MM.1S (cell line): Measurements from ENCODE around the gene CELF2.

Source experiments
- DNase-seq: peaks from one replicate; pipeline ENCODE4 v3.0.0-alpha.2; 2015
- H2AFZ ChIP-seq: fragments of 300-600 bp; sonication (generic); 2 replicates; pipeline ENCODE4 v1.6.0; 2016; ENCODE audit warnings: antibody characterized with exemption, low read length
- H3F3A ChIP-seq: fragments of 300-600 bp; sonication (generic); 2 replicates; pipeline ENCODE4 v1.6.1; 2016; ENCODE audit warnings: mild to moderate bottlenecking, antibody characterized with exemption, low read length, moderate library complexity, mixed read lengths; ENCODE audit not compliant: insufficient read depth
- H3K27ac ChIP-seq: fragments of 300-600 bp; sonication (generic); 2 replicates; pipeline ENCODE4 v1.5.1; 2016; ENCODE audit warnings: mild to moderate bottlenecking, low read length
- H3K27me3 ChIP-seq: fragments of 300-600 bp; sonication (generic); replicated peaks from 2 replicates; pipeline ENCODE4 v1.6.0; 2016; ENCODE audit warnings: low read length; ENCODE audit not compliant: insufficient read depth
- H3K36me3 ChIP-seq: fragments of 300-600 bp; sonication (generic); replicated peaks from 2 replicates; pipeline ENCODE4 v1.6.1; 2016; ENCODE audit warnings: mild to moderate bottlenecking, low read length, mixed read lengths; ENCODE audit not compliant: insufficient read depth
- H3K4me1 ChIP-seq: fragments of 300-600 bp; sonication (generic); 2 replicates; pipeline ENCODE4 v1.6.1; 2016; ENCODE audit warnings: low read length, mixed read lengths
- H3K4me2 ChIP-seq: fragments of 300-600 bp; sonication (generic); 2 replicates; pipeline ENCODE4 v1.6.0; 2016; ENCODE audit warnings: low read depth, low read length
- H3K4me3 ChIP-seq: fragments of 300-600 bp; sonication (generic); 2 replicates; pipeline ENCODE4 v1.5.1; 2016; ENCODE audit warnings: low read length, mixed read lengths
- H3K79me2 ChIP-seq: fragments of 300-600 bp; sonication (generic); 2 replicates; pipeline ENCODE4 v1.6.1; 2016; ENCODE audit warnings: mixed run types, low read length, mixed read lengths
- H3K9ac ChIP-seq: fragments of 300-600 bp; sonication (generic); 2 replicates; pipeline ENCODE4 v1.6.1; 2016; ENCODE audit warnings: low read length, mixed read lengths
- H3K9me2 ChIP-seq: fragments of 300-600 bp; sonication (generic); replicated peaks from 2 replicates; pipeline ENCODE4 v1.6.1; 2016; ENCODE audit warnings: mild to moderate bottlenecking, low read length, mixed read lengths; ENCODE audit not compliant: insufficient read depth
- H3K9me3 ChIP-seq: fragments of 300-600 bp; sonication (generic); replicated peaks from 2 replicates; pipeline ENCODE4 v1.6.1; 2016; ENCODE audit warnings: mild to moderate bottlenecking, low read length, mixed read lengths; ENCODE audit not compliant: insufficient read depth
- H4K20me1 ChIP-seq: fragments of 300-600 bp; sonication (generic); 2 replicates; pipeline ENCODE4 v1.6.1; 2016; ENCODE audit warnings: mild to moderate bottlenecking, low read length, moderate library complexity, mixed read lengths; ENCODE audit not compliant: insufficient read depth
- EZH2 ChIP-seq: fragments of 300-600 bp; sonication (generic); optimal IDR thresholded peaks from 2 replicates; pipeline ENCODE3; 2017; ENCODE audit warnings: low read depth, mild to moderate bottlenecking, antibody characterized with exemption, low read length, mixed read lengths
- EZH2phosphoT487 ChIP-seq: fragments of 300-600 bp; sonication (generic); IDR thresholded peaks from 2 replicates; pipeline ENCODE4 v1.6.1; 2018; ENCODE audit warnings: antibody characterized with exemption, low read length
- TF ChIP-seq, protein P1 (sequence below): fragments of 300-600 bp; sonication (generic); IDR thresholded peaks from 2 replicates; pipeline ENCODE4 v1.5.1; 2016; ENCODE audit warnings: antibody characterized with exemption, low read length, mixed read lengths

The CELF2 gene

DNA sequence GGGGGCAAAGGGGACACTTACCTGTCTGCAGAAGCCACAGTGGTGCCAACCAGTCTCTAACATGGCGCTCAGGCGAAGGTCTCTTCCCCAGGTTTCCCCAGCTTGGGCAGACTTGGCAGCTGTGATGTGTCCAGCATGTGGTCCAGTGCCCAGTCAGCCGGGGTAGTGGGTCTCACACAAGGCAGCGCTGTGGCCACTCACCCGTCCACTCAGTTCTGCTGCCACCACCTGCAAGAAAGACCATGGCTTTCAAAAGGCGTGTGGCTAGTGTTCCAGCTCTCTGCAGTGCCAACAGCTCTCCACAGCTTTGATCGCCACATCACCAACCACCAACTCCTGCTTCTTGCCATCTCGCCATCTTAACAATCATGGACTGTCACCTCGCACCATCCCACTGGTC is 334.1 kb downstream of the CELF2 start:
- no peaks in the 10 kb centered on the region for H3K4me1 ChIP-seq

DNA sequence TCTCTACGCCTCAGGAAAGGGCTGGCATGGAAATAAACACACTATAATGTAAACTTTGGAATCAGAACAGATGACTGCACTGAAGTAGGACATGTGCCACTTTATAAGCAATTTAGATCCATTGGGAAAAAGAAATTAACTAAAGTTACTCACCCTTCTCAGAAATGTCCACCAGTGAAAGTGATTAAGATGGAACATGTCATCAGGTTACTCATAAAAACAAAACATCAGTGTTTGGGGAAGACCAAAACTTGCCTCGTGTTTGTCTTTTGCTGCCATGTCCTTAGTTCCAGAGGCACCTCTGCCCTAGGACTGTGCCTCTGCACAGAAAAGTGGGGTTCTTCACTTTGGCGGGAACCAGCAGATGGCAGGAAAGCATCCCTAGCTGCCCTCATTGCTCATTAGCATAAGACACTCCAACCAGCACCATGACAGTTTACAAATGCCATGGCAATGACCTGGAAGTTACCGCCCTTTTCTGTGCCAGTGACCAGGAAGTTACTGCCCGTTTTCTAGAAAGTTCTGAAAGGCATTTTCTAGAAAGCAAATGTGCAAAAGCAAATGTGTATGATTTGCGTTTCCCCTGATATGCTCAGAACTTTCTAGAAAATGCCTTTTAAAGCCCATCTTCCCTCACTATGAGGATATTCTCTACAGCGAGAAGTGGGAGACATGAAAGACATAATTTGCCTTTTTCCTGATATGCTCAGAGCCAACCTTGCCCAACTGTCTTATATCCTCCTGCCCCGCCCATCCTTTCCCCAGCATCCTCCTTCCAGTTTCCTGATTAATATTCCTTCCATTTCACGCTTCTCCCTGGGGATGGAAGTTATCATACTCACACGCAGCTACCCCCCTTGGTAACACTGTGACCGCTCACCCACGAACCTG is 335.6 kb downstream of the CELF2 start:
- H3F3A ChIP-seq, result no peaks in the 10 kb centered on the region

More for the DNA sequence above, 334.1 kb downstream of the CELF2 start:
- Histone ChIP-seq H3K9ac (no peak overlapping the region), H3K36me3 (no peaks in the 10 kb centered on the region), H3K79me2 (no peaks in the 10 kb centered on the region), H2AFZ (no peak overlapping the region), H3K9me2 (no peaks in the 10 kb centered on the region), H4K20me1 (no peaks in the 10 kb centered on the region), H3K27me3 (no peaks in the 10 kb centered on the region), H3K4me2 (no peak overlapping the region), H3K27ac (no peak overlapping the region), H3K9me3 (no peaks in the 10 kb centered on the region), H3F3A (no peaks in the 10 kb centered on the region), H3K4me3 (no peak overlapping the region)
- no peak for DNase-seq
- TF ChIP-seq EZH2phosphoT487, result no peak
- TF ChIP-seq, protein P1, sequence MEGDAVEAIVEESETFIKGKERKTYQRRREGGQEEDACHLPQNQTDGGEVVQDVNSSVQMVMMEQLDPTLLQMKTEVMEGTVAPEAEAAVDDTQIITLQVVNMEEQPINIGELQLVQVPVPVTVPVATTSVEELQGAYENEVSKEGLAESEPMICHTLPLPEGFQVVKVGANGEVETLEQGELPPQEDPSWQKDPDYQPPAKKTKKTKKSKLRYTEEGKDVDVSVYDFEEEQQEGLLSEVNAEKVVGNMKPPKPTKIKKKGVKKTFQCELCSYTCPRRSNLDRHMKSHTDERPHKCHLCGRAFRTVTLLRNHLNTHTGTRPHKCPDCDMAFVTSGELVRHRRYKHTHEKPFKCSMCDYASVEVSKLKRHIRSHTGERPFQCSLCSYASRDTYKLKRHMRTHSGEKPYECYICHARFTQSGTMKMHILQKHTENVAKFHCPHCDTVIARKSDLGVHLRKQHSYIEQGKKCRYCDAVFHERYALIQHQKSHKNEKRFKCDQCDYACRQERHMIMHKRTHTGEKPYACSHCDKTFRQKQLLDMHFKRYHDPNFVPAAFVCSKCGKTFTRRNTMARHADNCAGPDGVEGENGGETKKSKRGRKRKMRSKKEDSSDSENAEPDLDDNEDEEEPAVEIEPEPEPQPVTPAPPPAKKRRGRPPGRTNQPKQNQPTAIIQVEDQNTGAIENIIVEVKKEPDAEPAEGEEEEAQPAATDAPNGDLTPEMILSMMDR, result no peak
- TF ChIP-seq EZH2, result no peak

DNA sequence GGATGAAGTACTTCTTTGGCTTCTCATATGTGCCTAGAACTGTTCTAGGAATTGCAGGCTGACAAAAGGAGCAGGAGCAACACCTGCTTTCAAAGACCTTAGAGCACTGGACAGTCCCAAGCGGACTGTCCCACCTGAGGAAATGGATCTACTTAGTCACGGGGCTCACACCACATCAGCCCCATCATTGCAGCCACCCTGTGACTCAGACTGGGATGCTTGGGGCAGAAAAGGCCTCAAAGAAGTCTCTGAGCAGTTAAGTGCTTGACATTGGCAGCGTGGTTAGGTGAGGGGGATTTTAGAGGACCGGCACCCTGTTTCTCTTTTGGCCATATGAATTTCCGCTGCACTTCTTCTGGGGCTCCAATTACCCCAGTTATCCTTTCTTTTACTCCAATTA is 337.2 kb downstream of the CELF2 start:
- H3K4me1 ChIP-seq, result no peaks in the 10 kb centered on the region
- TF ChIP-seq EZH2 (no peak), EZH2phosphoT487 (no peak)
- TF ChIP-seq, protein P1, result no peak
- H3K36me3 ChIP-seq, result no peaks in the 10 kb centered on the region
- H3K79me2 ChIP-seq, result no peaks in the 10 kb centered on the region
- H3K4me2 ChIP-seq, result no peak overlapping the region
- H3K27ac ChIP-seq, result no peak overlapping the region
- no peak overlapping the region for H2AFZ ChIP-seq
- H3F3A ChIP-seq, result no peaks in the 10 kb centered on the region
- H3K27me3 ChIP-seq, result no peaks in the 10 kb centered on the region
- no peak overlapping the region for H3K9ac ChIP-seq
- H4K20me1 ChIP-seq, result no peaks in the 10 kb centered on the region
- no peak for DNase-seq
- no peaks in the 10 kb centered on the region for H3K9me3 ChIP-seq
- H3K9me2 ChIP-seq, result no peaks in the 10 kb centered on the region
- no peak overlapping the region for H3K4me3 ChIP-seq

More for the DNA sequence above, 335.6 kb downstream of the CELF2 start:
- Histone ChIP-seq H3K4me2 (no peak overlapping the region), H3K9me3 (no peaks in the 10 kb centered on the region), H3K79me2 (no peaks in the 10 kb centered on the region), H3K9me2 (no peaks in the 10 kb centered on the region), H3K27ac (no peak overlapping the region), H3K9ac (no peak overlapping the region), H3K4me1 (no peaks in the 10 kb centered on the region), H4K20me1 (no peaks in the 10 kb centered on the region), H3K36me3 (no peaks in the 10 kb centered on the region), H2AFZ (no peak overlapping the region), H3K27me3 (no peaks in the 10 kb centered on the region), H3K4me3 (no peak overlapping the region)
- no peak for DNase-seq
- TF ChIP-seq EZH2, result no peak
- TF ChIP-seq, protein P1, result no peak
- TF ChIP-seq EZH2phosphoT487, result no peak
